GM21367 (cell line): ENCODE data around the gene ADRA2B.

Experiments
- ATAC-seq: cut with Tn5 transposase; IDR thresholded peaks from one replicate; pipeline ENCODE4 v1.9.1; 2021; ENCODE audit not compliant: unreplicated experiment

The ADRA2B gene

GRCh38 chr2:96138179-96139145 is 22.1 kb upstream of the ADRA2B start, which contains the start of gene ASTL:
Gene ASTL, minus strand, starts transcription at chr2:96138502. Its CDS starts 66 bp downstream, at chr2:96138436.
- no peak for ATAC-seq

GRCh38 chr2:96137321-96138178 is 21.2 kb upstream of the ADRA2B start:
- ATAC-seq, result no peak

GRCh38 chr2:96136129-96136720 is 19.9 kb upstream of the ADRA2B start:
- ATAC-seq, result no peak

GRCh38 chr2:96135621-96136020 is 19.2 kb upstream of the ADRA2B start:
- no peak for ATAC-seq

- ATAC-seq, result no peak
These were observed 18.8 kb upstream of the ADRA2B start for GRCh38 chr2:96135171-96135570.

GRCh38 chr2:96134421-96134820 is 18.1 kb upstream of the ADRA2B start:
- ATAC-seq, result no peak

GRCh38 chr2:96131813-96132745 is 15.7 kb upstream of the ADRA2B start:
- no peak for ATAC-seq

- ATAC-seq, result no peak
These were observed 14.9 kb upstream of the ADRA2B start for GRCh38 chr2:96131152-96131812.

- no peak for ATAC-seq
These were observed 14.1 kb upstream of the ADRA2B start for GRCh38 chr2:96130483-96130882.

- ATAC-seq, result no peak
These were observed 13.3 kb upstream of the ADRA2B start for GRCh38 chr2:96129528-96130120.

- no peak for ATAC-seq
These were observed 12.1 kb upstream of the ADRA2B start for GRCh38 chr2:96128456-96128855.

GRCh38 chr2:96124406-96125265 is 8.3 kb upstream of the ADRA2B start:
- ATAC-seq, result no peak

- ATAC-seq, result no peak
These were observed 7.6 kb upstream of the ADRA2B start for GRCh38 chr2:96123936-96124335.

GRCh38 chr2:96123290-96123689 is 6.9 kb upstream of the ADRA2B start:
- no peak for ATAC-seq

- ATAC-seq, result no peak
These were observed 6.0 kb upstream of the ADRA2B start for GRCh38 chr2:96122391-96122790.

- ATAC-seq, result no peak
These were observed 5.0 kb upstream of the ADRA2B start for GRCh38 chr2:96121414-96121813.

GRCh38 chr2:96120991-96121390 is 4.6 kb upstream of the ADRA2B start:
- ATAC-seq, result no peak

GRCh38 chr2:96120091-96120720 is 3.8 kb upstream of the ADRA2B start:
- no peak for ATAC-seq
